ENCODE measurements around the gene ITGA2B. TPM values are rescaled to one million over a fixed set of nuclear protein-coding genes. Genes with fewer than 3 reads are reported as not detected.

The ITGA2B gene
- total and polyA plus RNA-seq, 2 of the 13 experiments (the other 11 are each of a cell fraction or from before 2014, with no cell fraction given): 0.38 to 1.1 TPM

DNA sequence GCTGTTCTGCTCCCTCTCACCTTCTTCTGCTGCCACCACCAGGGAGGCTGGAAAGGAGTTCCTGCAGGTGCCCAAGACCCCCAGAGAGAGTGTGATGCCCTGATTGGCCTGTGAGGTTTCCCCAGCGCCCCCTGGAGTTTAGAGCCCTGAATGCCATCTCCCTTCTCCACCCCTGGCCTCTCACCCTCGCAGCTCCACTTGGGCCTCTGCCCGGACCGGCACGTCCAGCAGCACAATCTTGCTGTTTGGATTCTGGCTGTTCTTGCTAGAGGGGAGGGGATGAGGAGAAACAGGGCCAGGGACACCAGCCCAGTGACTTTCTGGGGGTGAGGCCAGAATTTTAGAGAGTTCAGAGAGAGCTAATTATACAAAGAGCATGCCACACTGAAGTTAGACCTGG is 13.3 kb downstream of the ITGA2B start (continued):
- no peak for TF ChIP-seq SNAPC2 (CRISPR knock-in tag; IDR thresholded peaks at IDR 0.05)
- TF ChIP-seq FOXC1 (CRISPR knock-in tag; IDR thresholded peaks at IDR 0.05; ENCODE audit: borderline replicate concordance): 0 out of 2 replicates have a peak, but pooled peaks have one; percentile 54
- TF ChIP-seq, protein P1, sequence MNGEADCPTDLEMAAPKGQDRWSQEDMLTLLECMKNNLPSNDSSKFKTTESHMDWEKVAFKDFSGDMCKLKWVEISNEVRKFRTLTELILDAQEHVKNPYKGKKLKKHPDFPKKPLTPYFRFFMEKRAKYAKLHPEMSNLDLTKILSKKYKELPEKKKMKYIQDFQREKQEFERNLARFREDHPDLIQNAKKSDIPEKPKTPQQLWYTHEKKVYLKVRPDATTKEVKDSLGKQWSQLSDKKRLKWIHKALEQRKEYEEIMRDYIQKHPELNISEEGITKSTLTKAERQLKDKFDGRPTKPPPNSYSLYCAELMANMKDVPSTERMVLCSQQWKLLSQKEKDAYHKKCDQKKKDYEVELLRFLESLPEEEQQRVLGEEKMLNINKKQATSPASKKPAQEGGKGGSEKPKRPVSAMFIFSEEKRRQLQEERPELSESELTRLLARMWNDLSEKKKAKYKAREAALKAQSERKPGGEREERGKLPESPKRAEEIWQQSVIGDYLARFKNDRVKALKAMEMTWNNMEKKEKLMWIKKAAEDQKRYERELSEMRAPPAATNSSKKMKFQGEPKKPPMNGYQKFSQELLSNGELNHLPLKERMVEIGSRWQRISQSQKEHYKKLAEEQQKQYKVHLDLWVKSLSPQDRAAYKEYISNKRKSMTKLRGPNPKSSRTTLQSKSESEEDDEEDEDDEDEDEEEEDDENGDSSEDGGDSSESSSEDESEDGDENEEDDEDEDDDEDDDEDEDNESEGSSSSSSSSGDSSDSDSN (CRISPR knock-in tag; IDR thresholded peaks at IDR 0.05): peak; percentile 15; the same call in 1 of the 2 replicates
- 0 out of 2 replicates have a peak, but pooled peaks have one; percentile 56 for TF ChIP-seq ZMYM3 (CRISPR knock-in tag; IDR thresholded peaks at IDR 0.05)
- TF ChIP-seq MTA1 (CRISPR knock-in tag; IDR thresholded peaks at IDR 0.05; ENCODE audit: borderline replicate concordance): 0 out of 2 replicates have a peak, but pooled peaks have one; percentile 8
- no peak for TF ChIP-seq LCORL (IDR thresholded peaks at IDR 0.05)
- peak; percentile 73 for TF ChIP-seq LCORL (CRISPR knock-in tag; IDR thresholded peaks at IDR 0.05)
- TF ChIP-seq, protein P2, sequence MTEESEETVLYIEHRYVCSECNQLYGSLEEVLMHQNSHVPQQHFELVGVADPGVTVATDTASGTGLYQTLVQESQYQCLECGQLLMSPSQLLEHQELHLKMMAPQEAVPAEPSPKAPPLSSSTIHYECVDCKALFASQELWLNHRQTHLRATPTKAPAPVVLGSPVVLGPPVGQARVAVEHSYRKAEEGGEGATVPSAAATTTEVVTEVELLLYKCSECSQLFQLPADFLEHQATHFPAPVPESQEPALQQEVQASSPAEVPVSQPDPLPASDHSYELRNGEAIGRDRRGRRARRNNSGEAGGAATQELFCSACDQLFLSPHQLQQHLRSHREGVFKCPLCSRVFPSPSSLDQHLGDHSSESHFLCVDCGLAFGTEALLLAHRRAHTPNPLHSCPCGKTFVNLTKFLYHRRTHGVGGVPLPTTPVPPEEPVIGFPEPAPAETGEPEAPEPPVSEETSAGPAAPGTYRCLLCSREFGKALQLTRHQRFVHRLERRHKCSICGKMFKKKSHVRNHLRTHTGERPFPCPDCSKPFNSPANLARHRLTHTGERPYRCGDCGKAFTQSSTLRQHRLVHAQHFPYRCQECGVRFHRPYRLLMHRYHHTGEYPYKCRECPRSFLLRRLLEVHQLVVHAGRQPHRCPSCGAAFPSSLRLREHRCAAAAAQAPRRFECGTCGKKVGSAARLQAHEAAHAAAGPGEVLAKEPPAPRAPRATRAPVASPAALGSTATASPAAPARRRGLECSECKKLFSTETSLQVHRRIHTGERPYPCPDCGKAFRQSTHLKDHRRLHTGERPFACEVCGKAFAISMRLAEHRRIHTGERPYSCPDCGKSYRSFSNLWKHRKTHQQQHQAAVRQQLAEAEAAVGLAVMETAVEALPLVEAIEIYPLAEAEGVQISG (CRISPR knock-in tag; IDR thresholded peaks at IDR 0.05): 0 out of 2 replicates have a peak, but pooled peaks have one; percentile 20
- TF ChIP-seq ZNF777 (CRISPR knock-in tag; IDR thresholded peaks at IDR 0.05): peak; percentile 49; the same call in 1 of the 2 replicates
- 0 out of 2 replicates have a peak, but pooled peaks have one; percentile 12 for TF ChIP-seq ZNF292 (CRISPR knock-in tag; IDR thresholded peaks at IDR 0.05; ENCODE audit: borderline replicate concordance, low read depth)
- TF ChIP-seq XRCC5 (optimal IDR thresholded peaks at IDR 0.05; ENCODE audit: low read length): peak; percentile 73
- no peak for TF ChIP-seq ADNP (CRISPR knock-in tag; IDR thresholded peaks at IDR 0.05)
- TF ChIP-seq ZNF652 (CRISPR knock-in tag; IDR thresholded peaks at IDR 0.05; ENCODE audit: borderline replicate concordance, low read depth): no peak
- peak; percentile 23; the same call in 1 of the 2 replicates for TF ChIP-seq STAG1 (CRISPR knock-in tag; IDR thresholded peaks at IDR 0.05)
- TF ChIP-seq ZNF670 (CRISPR knock-in tag; IDR thresholded peaks at IDR 0.05; ENCODE audit: borderline replicate concordance): peak; percentile 58; the same call in 1 of the 2 replicates
- TF ChIP-seq ZC3H4 (CRISPR knock-in tag; IDR thresholded peaks at IDR 0.05; ENCODE audit: borderline replicate concordance): 0 out of 2 replicates have a peak, but pooled peaks have one; percentile 9
- TF ChIP-seq CBX1 (IDR thresholded peaks at IDR 0.05; ENCODE audit: low read depth): no peak
- TF ChIP-seq, protein P3, sequence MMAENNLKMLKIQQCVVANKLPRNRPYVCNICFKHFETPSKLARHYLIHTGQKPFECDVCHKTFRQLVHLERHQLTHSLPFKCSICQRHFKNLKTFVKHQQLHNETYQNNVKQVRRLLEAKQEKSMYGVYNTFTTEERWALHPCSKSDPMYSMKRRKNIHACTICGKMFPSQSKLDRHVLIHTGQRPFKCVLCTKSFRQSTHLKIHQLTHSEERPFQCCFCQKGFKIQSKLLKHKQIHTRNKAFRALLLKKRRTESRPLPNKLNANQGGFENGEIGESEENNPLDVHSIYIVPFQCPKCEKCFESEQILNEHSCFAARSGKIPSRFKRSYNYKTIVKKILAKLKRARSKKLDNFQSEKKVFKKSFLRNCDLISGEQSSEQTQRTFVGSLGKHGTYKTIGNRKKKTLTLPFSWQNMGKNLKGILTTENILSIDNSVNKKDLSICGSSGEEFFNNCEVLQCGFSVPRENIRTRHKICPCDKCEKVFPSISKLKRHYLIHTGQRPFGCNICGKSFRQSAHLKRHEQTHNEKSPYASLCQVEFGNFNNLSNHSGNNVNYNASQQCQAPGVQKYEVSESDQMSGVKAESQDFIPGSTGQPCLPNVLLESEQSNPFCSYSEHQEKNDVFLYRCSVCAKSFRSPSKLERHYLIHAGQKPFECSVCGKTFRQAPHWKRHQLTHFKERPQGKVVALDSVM (CRISPR knock-in tag; IDR thresholded peaks at IDR 0.05): peak; percentile 36; the same call in 1 of the 2 replicates
- TF ChIP-seq, protein P4, sequence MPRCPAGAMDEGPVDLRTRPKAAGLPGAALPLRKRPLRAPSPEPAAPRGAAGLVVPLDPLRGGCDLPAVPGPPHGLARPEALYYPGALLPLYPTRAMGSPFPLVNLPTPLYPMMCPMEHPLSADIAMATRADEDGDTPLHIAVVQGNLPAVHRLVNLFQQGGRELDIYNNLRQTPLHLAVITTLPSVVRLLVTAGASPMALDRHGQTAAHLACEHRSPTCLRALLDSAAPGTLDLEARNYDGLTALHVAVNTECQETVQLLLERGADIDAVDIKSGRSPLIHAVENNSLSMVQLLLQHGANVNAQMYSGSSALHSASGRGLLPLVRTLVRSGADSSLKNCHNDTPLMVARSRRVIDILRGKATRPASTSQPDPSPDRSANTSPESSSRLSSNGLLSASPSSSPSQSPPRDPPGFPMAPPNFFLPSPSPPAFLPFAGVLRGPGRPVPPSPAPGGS (CRISPR knock-in tag; IDR thresholded peaks at IDR 0.05): 0 out of 2 replicates have a peak, but pooled peaks have one; percentile 8
- TF ChIP-seq ZFP1 (CRISPR knock-in tag; IDR thresholded peaks at IDR 0.05): no peak
- 0 out of 2 replicates have a peak, but pooled peaks have one; percentile 19 for TF ChIP-seq ZNF350 (CRISPR knock-in tag; IDR thresholded peaks at IDR 0.05; ENCODE audit: borderline replicate concordance, low read depth)
- TF ChIP-seq BORCS8-MEF2B (CRISPR knock-in tag; IDR thresholded peaks at IDR 0.05): peak; percentile 43; the same call in 1 of the 2 replicates
